Measurements from ENCODE around the gene BLOC1S6. TPM values are rescaled to one million over a fixed set of nuclear protein-coding genes. Genes with fewer than 3 reads are reported as not detected.
A peak's percentile ranks its signal among the peaks of the same experiment; 100 is the strongest.

Gene BLOC1S6
- total and polyA plus RNA-seq, 2 donors from 2014 or later, result 14.8 to 35.0 TPM

DNA sequence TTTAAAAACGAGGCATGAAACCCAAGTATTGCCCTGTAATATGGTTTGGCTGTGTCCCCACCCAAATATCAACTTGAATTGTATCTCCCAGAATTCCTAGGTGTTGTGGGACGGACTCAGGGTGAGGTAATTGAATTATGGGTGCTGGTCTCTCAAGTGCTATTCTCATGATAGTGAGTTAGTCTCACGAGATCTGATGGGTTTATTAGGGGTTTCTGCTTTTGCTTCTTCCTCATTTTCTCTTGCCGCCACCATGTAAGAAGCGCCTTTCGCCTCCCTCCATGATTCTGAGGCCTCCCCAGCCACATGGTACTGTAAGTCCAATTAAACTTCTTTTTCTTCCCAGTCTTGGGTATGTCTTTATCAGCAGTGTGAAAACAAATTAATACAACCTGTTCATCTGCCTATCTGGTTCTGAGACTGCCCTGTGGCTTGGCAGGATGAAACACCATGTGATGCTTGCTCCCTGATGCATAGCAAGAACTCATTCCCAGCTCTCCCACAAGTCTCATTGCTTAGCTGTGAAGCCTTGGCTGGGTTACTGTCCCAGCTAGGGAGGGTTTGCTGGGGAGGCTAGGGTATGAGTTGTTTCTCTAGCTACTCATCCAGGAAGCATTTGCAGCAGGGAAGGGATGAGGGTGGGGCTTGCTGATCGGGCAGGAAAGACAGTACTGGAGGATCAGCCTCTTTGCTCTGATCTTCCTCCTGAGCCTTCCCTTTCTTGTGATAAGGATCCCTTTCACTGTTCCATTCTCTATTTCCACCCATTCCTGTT is 43.9 kb downstream of the BLOC1S6 start:
- FAIRE-seq (no peak), DNase-seq (peak in 4 of 5 donors; percentile 45 to 78 (median 65))
- intact Hi-C loops (cut with DNase I), result no loop called here
- Histone ChIP-seq H3K4me3 (ENCODE audit: low read length in 3 of 3) (peak overlapping the region in 1 of 3 donors; percentile 14), H3K9ac (ENCODE audit: low read length in 3 of 3) (no peak overlapping the region), H3K36me3 (ENCODE audit: control insufficient read depth in 2 of 3, insufficient read depth in 3 of 3, low read length in 3 of 3) (no peaks in the 10 kb centered on the region), H3K27me3 (ENCODE audit: control insufficient read depth, insufficient read depth, low read length) (no peaks in the 10 kb centered on the region), H3K9me3 (ENCODE audit: control insufficient read depth in 2 of 3, insufficient read depth in 1 of 3, low read length in 3 of 3) (peaks cover 0 to under 1% (median 0%) of the 10 kb centered on the region in 3 donors), H3K27ac (ENCODE audit: low read depth in 2 of 2, low read length in 2 of 2) (peak overlapping the region; percentile 23 to 26), H3K4me1 (ENCODE audit: control insufficient read depth in 2 of 3, insufficient read depth in 2 of 3, low read depth in 1 of 3, low read length in 3 of 3) (peaks cover 0 to 3% (median 2%) of the 10 kb centered on the region in 3 donors)
- TF ChIP-seq, protein P1, sequence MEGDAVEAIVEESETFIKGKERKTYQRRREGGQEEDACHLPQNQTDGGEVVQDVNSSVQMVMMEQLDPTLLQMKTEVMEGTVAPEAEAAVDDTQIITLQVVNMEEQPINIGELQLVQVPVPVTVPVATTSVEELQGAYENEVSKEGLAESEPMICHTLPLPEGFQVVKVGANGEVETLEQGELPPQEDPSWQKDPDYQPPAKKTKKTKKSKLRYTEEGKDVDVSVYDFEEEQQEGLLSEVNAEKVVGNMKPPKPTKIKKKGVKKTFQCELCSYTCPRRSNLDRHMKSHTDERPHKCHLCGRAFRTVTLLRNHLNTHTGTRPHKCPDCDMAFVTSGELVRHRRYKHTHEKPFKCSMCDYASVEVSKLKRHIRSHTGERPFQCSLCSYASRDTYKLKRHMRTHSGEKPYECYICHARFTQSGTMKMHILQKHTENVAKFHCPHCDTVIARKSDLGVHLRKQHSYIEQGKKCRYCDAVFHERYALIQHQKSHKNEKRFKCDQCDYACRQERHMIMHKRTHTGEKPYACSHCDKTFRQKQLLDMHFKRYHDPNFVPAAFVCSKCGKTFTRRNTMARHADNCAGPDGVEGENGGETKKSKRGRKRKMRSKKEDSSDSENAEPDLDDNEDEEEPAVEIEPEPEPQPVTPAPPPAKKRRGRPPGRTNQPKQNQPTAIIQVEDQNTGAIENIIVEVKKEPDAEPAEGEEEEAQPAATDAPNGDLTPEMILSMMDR (IDR thresholded peaks at IDR 0.05; ENCODE audit: borderline replicate concordance, extremely low read depth, insufficient read depth), result no peak

DNA sequence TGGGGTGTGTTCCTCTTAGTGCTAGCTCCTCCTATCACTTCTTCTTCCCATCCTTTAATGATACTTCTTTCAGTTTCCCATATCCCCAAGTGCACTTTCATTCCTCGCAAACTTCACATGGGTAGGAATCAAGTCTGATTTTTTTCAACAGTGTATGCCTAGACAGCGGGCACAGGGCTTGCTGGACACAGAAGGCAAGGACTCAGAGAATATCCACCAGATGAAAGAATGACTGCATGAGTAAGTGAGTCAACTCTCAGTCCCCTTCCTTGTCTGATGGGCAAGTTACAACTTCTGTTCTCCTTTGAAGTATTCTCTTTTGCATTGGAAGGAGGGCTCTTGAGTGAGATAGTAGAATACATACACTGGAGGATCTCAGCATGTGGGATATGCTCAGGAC is 44.6 kb downstream of the BLOC1S6 start:
- DNase-seq, result no peak

DNA sequence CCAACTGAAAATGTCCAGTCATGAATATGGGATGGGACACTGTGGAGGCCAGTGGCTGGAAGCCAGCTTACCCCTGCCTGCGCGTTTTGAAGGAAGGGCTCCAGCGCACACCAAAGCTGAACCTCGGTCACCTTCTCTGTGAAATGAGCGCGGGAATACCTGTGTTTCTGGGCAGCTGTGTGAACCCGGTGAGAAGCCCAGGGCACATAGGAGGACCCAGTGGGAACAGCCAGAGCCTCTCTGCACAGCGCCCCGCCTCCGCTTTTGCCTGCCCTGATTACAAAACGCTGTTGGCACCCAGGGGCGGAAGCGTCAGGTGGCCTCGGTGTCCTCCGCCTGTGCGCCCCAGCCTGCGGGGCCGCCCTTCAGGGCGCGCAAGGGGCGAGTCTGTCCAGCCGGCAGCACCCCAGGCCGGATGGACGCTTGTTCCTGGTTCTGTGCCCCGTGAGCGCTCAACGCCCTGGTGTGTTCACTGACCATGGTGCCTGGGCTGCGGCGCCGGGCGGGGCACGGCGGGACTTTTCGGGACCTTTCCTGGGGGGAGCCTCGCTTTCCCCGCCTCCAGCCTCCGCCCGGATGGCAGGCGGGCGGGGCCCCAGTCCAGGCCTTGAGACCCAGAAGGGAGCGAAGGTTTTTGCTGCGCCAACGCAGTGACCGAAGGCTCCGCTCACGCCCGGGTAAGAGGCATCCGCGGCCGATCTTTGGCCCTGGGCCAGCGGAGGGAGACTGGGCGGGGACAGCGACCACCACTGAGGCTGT is 47.4 kb downstream of the BLOC1S6 start, which contains the start of gene SQOR:
SQOR (plus strand) TSS at position 598 of the 759 bp plus-strand sequence. CDS start 23,895 bp downstream, outside the sequence.
- no peaks in the 10 kb centered on the region for H3K27me3 ChIP-seq (ENCODE audit: control insufficient read depth, insufficient read depth, low read length)
- TF ChIP-seq, protein P1 (IDR thresholded peaks at IDR 0.05; ENCODE audit: borderline replicate concordance, extremely low read depth, insufficient read depth), result no peak
- peak within 1 kb of the TSS; percentile 95 to 97 for H3K27ac ChIP-seq (ENCODE audit: low read depth in 2 of 2, low read length in 2 of 2)
- peak within 1 kb of the TSS; percentile 59 to 88 (median 74) for H3K4me3 ChIP-seq (ENCODE audit: low read length in 3 of 3)
- no peaks in the 10 kb centered on the region for H3K9me3 ChIP-seq (ENCODE audit: control insufficient read depth in 2 of 3, insufficient read depth in 1 of 3, low read length in 3 of 3)
- intact Hi-C loops (cut with DNase I), result no loop called here
- peak within 1 kb of the TSS; percentile 25 to 94 (median 90) for H3K9ac ChIP-seq (ENCODE audit: low read length in 3 of 3)
- no peaks in the 10 kb centered on the region for H3K36me3 ChIP-seq (ENCODE audit: control insufficient read depth in 2 of 3, insufficient read depth in 3 of 3, low read length in 3 of 3)
- peak in 4 of 5 donors; percentile 65 to 95 (median 74) for DNase-seq
- peaks cover 0 to 16% (median 8%) of the 10 kb centered on the region in 3 donors for H3K4me1 ChIP-seq (ENCODE audit: control insufficient read depth in 2 of 3, insufficient read depth in 2 of 3, low read depth in 1 of 3, low read length in 3 of 3)
- FAIRE-seq, result no peak

More for the DNA sequence above, 44.6 kb downstream of the BLOC1S6 start:
- H3K27ac ChIP-seq (ENCODE audit: low read depth in 2 of 2, low read length in 2 of 2), result peak overlapping the region in 1 of 2 donors; percentile 26
- intact Hi-C loops (cut with DNase I), result no loop called here
- H3K4me1 ChIP-seq (ENCODE audit: control insufficient read depth in 2 of 3, insufficient read depth in 2 of 3, low read depth in 1 of 3, low read length in 3 of 3), result peaks cover 0 to 4% (median 2%) of the 10 kb centered on the region in 3 donors
- TF ChIP-seq, protein P1 (IDR thresholded peaks at IDR 0.05; ENCODE audit: borderline replicate concordance, extremely low read depth, insufficient read depth), result no peak
- no peaks in the 10 kb centered on the region for H3K36me3 ChIP-seq (ENCODE audit: control insufficient read depth in 2 of 3, insufficient read depth in 3 of 3, low read length in 3 of 3)
- H3K4me3 ChIP-seq (ENCODE audit: low read length in 3 of 3), result peak overlapping the region in 1 of 3 donors; percentile 14
- no peak for FAIRE-seq
- H3K9me3 ChIP-seq (ENCODE audit: control insufficient read depth in 2 of 3, insufficient read depth in 1 of 3, low read length in 3 of 3), result no peaks in the 10 kb centered on the region
- no peaks in the 10 kb centered on the region for H3K27me3 ChIP-seq (ENCODE audit: control insufficient read depth, insufficient read depth, low read length)
- no peak overlapping the region for H3K9ac ChIP-seq (ENCODE audit: low read length in 3 of 3)

Data from kidney (tissue), 14 donors.